Natural killer cell treated with Interleukin-12 subunit alpha and Interleukin-12 subunit beta and Interleukin-15 and Interleukin-18, amount 100 ng/mL, for 72 hours (primary cell): Measurements from ENCODE around the gene PNRC2. TPM values are rescaled to one million over a fixed set of nuclear protein-coding genes. Genes with fewer than 3 reads are reported as not detected.
A peak's percentile ranks its signal among the peaks of the same experiment; 100 is the strongest.

Source experiments
- ATAC-seq, 2 donors: fragments of 150-1000 bp; cut with Tn5 transposase in 1 of 2; sonication (Bioruptor Pico), chemical (Tn5 transposase) in 1 of 2; 2 replicates each; pipeline ENCODE4 v1.10.0; 2021
- DNase-seq: peaks from one replicate; pipeline ENCODE4 v3.0.0; 2022; ENCODE audit warnings: low spot score
- H3K27ac Mint-ChIP-seq, 2 donors: 1 replicate in 1 of 2; 2 replicates in 1 of 2; pipeline ENCODE4 v1.8.0; 2022; ENCODE audit warnings: mixed read lengths in 2 of 2, mild to moderate bottlenecking in 1 of 2, moderate library complexity in 1 of 2
- H3K27me3 Mint-ChIP-seq, 2 donors: 1 replicate in 1 of 2; 2 replicates in 1 of 2; pipeline ENCODE4 v1.8.0; 2022; ENCODE audit warnings: mixed read lengths in 2 of 2
- H3K36me3 Mint-ChIP-seq: one replicate; pipeline ENCODE4 v1.8.0; 2022; ENCODE audit warnings: mixed read lengths
- H3K4me1 Mint-ChIP-seq, 2 donors: 1 replicate in 1 of 2; 2 replicates in 1 of 2; pipeline ENCODE4 v1.8.0; 2022; ENCODE audit warnings: low read depth in 2 of 2, mixed read lengths in 2 of 2, mild to moderate bottlenecking in 1 of 2
- H3K4me3 Mint-ChIP-seq: one replicate; pipeline ENCODE4 v1.8.0; 2022; ENCODE audit warnings: mixed read lengths
- H3K9me3 Mint-ChIP-seq: 2 replicates; pipeline ENCODE4 v1.8.0; 2022; ENCODE audit warnings: mixed read lengths
- total RNA-seq, 2 donors: library from RNA; stranded (reverse); gene quantifications; one replicate each; pipeline ENCODE4 v1.2.3, GENCODE V29; 2022

The PNRC2 gene, protein sequence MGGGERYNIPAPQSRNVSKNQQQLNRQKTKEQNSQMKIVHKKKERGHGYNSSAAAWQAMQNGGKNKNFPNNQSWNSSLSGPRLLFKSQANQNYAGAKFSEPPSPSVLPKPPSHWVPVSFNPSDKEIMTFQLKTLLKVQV
- total RNA-seq = 100 to 1,000 TPM in 1 of 2 donors, 10 to 100 TPM in 1; 89.7 to 162 TPM

DNA sequence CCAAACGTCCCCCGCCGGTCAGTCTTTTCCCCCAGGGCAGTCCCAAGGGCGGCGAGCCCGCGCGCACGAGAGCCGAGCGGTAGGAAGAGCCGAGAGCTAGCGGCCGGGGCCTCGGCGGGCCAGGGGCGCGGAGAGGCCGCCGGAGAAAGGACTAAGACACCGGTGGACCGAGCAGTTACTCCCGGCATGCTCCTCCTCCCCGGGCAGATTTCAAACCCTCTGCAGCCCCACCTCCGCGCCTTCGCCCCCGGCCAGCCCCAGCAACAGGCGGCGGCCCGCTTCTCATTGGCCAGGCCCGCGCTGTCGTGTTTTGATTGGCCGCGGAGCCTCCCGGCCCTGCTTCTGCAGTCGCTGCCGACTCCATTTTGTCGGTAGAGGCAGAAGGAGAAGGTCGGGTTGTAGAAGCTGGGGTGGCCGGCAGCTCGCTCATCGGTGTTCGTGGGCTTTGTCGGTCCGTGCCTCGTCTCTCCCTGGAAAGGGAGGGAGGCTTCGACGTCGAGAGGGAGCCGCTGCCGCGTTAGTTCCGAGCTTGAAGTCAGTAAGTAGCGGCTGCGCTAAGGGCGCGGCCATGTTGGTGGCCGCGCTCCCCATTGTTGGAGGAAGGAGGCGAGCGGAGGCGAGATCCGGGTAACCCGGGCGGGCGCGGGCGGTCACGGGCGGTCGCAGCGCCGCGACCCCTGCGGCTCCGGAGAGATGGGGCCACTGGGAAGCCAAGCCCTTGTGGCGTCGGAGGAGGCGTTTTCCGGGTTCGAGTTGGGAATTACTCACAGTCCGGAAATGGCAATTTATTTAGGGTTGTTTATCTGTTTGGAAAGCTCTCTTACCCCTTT, at the start of gene PNRC2:
PNRC2 (plus strand) TSS at position 368 of the 830 bp plus-strand sequence. CDS start 1,630 bp downstream, outside the sequence.
- DNase-seq (peak; percentile 98), ATAC-seq (peak; percentile 94 to 95)
- Mint-ChIP-seq H3K9me3 (no peaks in the 10 kb centered on the region), H3K4me1 (peaks cover 37 to 47% of the 10 kb centered on the region in 2 donors), H3K4me3 (peak within 1 kb of the TSS; percentile 100), H3K27ac (peak within 1 kb of the TSS; percentile 100), H3K36me3 (peaks cover 21% of the 10 kb centered on the region), H3K27me3 (no peaks in the 10 kb centered on the region)

DNA sequence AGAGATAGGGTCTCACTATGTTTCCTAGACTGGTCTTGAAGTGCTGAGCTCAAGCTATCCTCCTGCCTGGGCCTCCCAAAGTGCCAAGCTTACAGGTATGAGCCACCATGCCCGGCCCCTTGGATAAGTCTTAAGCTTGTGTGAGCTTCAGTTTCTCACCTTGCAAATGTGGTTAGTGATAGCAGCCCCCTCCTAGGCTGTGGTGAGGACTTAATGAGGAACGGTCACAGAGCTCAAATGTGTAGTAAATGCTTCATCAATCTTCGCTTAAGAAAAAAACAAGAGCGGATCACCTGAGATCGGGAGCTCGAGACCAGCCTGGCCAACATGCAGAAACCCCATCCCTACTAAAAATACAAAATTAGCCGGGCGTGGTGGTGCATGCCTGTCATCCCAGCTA, 49.5 kb upstream of the PNRC2 start:
- DNase-seq (no peak), ATAC-seq (peak in 1 of 2 donors; percentile 44)
- Mint-ChIP-seq H3K27me3 (peaks cover 0 to 7% of the 10 kb centered on the region in 2 donors), H3K9me3 (no peaks in the 10 kb centered on the region), H3K36me3 (no peaks in the 10 kb centered on the region), H3K27ac (peak overlapping the region; percentile 67 to 78), H3K4me1 (peaks cover 58 to 67% of the 10 kb centered on the region in 2 donors), H3K4me3 (peak overlapping the region; percentile 78)

DNA sequence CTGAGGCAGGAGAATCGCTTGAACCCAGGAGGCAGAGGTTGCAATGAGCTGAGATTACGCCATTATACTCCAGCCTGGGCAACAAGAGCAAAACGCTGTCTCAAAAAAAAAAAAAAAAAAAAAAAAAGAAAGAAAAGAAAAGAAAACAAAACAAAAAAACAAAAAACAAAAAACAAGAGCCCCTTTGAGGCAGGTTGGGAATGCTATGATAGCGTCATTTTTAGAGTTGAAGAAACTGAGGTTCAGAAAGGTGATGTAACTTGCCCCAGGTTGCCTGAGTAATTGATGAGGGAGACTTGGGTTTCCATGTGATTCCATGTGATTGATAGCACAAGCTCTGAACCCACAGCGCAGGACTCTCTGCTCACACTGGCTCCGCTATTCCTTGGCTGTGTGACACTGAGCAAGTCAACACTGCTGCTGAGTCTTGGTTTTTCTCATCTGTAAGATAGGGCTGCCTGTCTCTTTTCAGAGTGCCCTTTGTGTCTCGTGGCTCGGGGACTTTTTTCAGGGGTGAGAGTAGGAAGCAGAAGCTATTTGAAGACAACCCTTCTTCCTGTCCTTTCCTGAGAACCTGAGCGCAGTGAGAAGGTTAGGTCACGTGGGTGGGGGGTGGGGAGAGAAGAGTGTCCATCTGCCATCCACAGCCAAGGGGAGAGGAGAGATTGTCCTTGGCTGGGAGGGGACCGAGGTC, 48.9 kb upstream of the PNRC2 start:
- no peaks in the 10 kb centered on the region for H3K36me3 Mint-ChIP-seq
- ATAC-seq (no peak), DNase-seq (no peak)
- peaks cover 0 to 7% of the 10 kb centered on the region in 2 donors for H3K27me3 Mint-ChIP-seq
- H3K27ac Mint-ChIP-seq = peak overlapping the region; percentile 67 to 78
- no peaks in the 10 kb centered on the region for H3K9me3 Mint-ChIP-seq
- H3K4me3 Mint-ChIP-seq = peak overlapping the region; percentile 78
- H3K4me1 Mint-ChIP-seq = peaks cover 52 to 62% of the 10 kb centered on the region in 2 donors

DNA sequence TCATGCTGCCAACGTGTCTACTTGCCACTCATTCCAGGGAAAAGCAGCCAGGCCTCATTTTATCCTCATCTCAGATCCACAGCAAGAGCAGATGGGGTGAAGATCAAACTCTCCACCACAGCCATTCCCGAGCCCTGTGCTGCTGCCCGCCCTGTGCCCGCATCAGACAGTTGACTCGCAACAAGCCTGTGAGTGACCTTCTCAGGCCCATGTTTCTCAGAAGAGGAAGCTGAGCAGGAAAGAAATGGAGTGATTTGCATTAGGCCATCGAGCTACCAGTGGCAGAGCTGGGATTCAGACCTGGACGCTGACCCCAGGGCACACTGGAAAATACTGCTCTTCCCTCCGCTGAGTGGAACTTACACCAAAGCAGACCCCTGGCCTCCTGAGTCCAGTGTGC, 47.7 kb upstream of the PNRC2 start:
- Mint-ChIP-seq H3K27ac (peak overlapping the region; percentile 67 to 78), H3K4me1 (peaks cover 57 to 62% of the 10 kb centered on the region in 2 donors), H3K4me3 (peak overlapping the region; percentile 78), H3K36me3 (no peaks in the 10 kb centered on the region), H3K27me3 (peaks cover 0 to 2% of the 10 kb centered on the region in 2 donors), H3K9me3 (no peaks in the 10 kb centered on the region)
- DNase-seq (no peak), ATAC-seq (no peak)

DNA sequence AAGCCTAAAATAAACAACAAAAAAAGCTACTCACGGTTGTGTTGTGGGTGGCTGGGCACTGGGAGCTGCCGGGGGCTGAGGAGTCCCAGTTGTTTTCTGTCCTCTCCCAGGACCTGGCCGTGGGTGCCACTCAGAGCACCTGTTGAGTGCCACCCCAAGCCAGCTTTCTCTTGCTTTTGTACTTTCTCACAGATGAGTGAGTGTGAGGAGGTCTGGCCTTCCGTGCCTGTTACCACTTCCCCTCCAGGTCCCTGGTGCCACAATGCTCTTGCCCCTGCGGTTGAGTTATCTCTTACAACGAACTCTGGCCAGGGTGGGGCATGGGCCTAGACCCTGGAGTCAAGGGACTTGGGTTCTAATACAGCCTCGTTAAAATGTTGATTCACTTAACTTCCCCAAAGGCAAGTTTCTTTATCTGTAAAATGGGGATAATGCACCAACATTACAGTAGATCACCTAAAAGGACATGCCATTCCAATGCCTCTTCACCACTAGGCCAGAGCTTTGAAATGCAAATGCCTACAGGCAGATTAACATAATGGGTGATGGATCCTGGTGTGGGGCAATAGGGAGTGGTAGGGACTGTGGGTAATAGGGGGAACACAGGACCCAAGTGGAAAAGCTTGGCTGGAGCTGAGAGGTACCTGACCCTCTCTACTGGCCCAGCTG, 46.3 kb upstream of the PNRC2 start, which contains the start of gene CNR2:
CNR2 (minus strand) TSS at position 151 of the 669 bp plus-strand sequence. CDS start 37,745 bp downstream, outside the sequence.
- Mint-ChIP-seq H3K27ac (peak within 1 kb of the TSS; percentile 67 to 78), H3K4me1 (peaks cover 60 to 62% of the 10 kb centered on the region in 2 donors), H3K4me3 (peak within 1 kb of the TSS; percentile 78), H3K9me3 (no peaks in the 10 kb centered on the region), H3K27me3 (peaks cover 0 to 2% of the 10 kb centered on the region in 2 donors), H3K36me3 (no peaks in the 10 kb centered on the region)
- DNase-seq (no peak), ATAC-seq (peak in 1 of 2 donors; percentile 57)

DNA sequence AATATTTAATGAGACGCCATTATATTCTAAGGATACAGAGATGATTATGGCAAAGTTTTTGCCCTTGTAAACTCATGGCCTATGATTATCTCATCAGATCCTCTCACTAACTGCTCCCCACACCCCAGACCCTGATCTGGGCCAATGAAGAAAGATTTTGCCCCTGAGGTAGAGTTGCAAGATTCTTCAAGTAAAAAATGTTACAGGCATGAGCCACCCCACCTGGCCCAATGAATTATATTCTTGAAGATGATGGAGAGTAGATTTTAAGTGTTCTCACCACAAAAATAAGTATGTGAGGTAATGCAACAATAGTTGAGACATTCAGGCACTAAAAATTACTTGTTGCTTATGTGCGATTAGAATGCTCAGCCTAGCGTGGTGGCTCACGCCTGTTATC, 44.7 kb upstream of the PNRC2 start:
- peaks cover 44 to 48% of the 10 kb centered on the region in 2 donors for H3K4me1 Mint-ChIP-seq
- H3K4me3 Mint-ChIP-seq = no peak overlapping the region
- no peak overlapping the region for H3K27ac Mint-ChIP-seq
- DNase-seq (no peak), ATAC-seq (no peak)
- no peaks in the 10 kb centered on the region for H3K36me3 Mint-ChIP-seq
- peaks cover 0 to 2% of the 10 kb centered on the region in 2 donors for H3K27me3 Mint-ChIP-seq
- no peaks in the 10 kb centered on the region for H3K9me3 Mint-ChIP-seq

DNA sequence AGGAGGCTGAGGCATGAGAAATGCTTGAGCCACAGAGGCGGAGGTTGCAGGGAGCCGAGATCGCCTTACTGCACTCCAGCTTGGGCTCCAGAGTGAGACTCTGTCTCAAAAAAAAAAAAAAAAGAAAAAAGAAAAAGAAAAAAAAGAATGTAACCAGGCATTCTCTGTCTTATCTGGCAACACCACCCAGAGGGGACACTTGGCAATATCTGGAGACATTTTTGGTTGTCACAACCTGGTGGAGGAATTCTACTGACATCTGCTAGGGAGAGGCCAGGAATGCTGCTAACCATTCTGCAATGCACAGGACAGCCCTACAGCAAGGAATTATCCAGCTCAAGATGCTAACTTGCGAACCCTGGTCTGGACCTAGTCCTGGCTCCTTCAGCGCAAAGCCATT, 44.2 kb upstream of the PNRC2 start:
- ATAC-seq (no peak), DNase-seq (no peak)
- Mint-ChIP-seq H3K27me3 (peaks cover 0 to 2% of the 10 kb centered on the region in 2 donors), H3K9me3 (no peaks in the 10 kb centered on the region), H3K4me3 (no peak overlapping the region), H3K36me3 (no peaks in the 10 kb centered on the region), H3K27ac (no peak overlapping the region), H3K4me1 (peaks cover 38 to 43% of the 10 kb centered on the region in 2 donors)

DNA sequence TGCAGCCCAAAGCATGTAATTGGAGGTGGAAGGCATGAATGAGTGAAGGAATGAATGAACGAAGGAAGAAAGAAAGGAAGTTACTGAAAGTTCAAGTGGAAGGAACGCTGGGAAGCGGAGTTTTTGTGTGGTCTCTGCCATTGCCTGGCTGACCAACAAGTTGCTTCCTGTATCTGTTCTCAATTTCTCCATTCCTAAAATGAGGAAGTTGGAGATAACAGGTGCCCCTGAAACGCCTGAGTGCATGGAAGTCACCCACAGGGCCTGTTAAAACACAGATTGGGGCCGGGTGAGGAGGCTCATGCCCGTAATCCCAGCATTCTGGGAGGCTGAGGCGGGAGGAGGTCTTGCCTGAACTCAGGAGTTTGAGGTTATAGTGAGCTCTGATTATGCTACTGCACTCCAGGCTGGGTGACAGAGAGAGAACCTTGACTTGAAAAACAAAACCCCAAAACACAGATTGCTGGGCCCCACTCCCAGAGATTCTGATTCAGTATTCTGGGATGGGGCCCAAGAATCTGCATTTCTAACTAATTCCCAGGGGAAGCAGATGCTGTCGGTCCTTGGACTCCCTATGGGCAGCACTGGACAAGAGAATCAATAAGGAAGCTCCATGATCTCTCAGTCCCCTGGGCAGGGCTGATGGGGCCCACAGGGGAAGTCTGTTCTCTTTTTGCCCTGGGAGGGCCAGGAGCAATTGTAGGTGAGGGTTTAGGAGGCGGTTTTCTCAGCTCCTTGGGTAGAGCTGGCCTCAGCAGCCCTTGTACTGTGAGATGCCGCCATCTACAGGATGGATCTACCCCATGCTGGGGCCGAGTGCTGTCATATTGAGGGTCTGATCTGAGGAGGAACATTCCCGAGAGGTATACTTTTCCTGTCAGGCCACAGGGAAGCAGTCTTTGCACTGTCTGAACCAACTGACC, 43.2 kb upstream of the PNRC2 start:
- no peaks in the 10 kb centered on the region for H3K27me3 Mint-ChIP-seq
- H3K27ac Mint-ChIP-seq = peak overlapping the region in 1 of 2 donors; percentile 31
- DNase-seq = peak; percentile 76
- H3K9me3 Mint-ChIP-seq = no peaks in the 10 kb centered on the region
- H3K4me1 Mint-ChIP-seq = peaks cover 28 to 34% of the 10 kb centered on the region in 2 donors
- H3K36me3 Mint-ChIP-seq = no peaks in the 10 kb centered on the region
- no peak overlapping the region for H3K4me3 Mint-ChIP-seq
- peak; percentile 90 to 94 for ATAC-seq

DNA sequence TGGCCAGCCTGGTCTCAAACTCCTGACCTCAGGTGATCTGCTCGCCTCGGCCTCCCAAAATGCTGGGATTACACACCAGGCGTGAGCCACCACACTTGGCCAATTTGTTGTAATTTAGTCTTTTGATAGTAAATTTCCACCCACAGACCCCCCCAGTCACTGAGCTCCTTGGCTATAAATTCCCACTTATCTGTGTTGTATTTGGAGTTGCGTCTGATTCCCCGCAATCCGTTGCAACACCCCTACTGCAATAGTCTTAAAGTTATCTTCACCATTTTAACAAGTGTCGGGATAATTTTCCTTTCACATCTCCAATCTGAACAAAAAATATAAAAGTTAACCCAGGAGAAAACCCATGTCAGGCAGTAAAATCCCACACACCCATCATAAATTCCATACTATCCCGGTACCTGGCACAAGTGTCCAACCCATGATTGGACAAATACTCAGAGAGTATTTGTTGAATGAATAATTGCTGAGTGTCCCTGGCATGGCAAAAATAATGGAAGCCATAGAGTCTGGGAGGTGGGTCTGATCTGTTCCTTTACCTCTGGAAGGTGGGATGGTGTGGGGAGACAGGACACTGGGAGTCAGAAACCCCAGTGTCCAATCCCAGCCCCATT, 37.2 kb upstream of the PNRC2 start:
- H3K36me3 Mint-ChIP-seq = no peaks in the 10 kb centered on the region
- H3K27me3 Mint-ChIP-seq = peaks cover 0 to 2% of the 10 kb centered on the region in 2 donors
- ATAC-seq (no peak), DNase-seq (no peak)
- no peak overlapping the region for H3K27ac Mint-ChIP-seq
- H3K4me1 Mint-ChIP-seq = no peaks in the 10 kb centered on the region
- no peak overlapping the region for H3K4me3 Mint-ChIP-seq
- H3K9me3 Mint-ChIP-seq = no peaks in the 10 kb centered on the region

DNA sequence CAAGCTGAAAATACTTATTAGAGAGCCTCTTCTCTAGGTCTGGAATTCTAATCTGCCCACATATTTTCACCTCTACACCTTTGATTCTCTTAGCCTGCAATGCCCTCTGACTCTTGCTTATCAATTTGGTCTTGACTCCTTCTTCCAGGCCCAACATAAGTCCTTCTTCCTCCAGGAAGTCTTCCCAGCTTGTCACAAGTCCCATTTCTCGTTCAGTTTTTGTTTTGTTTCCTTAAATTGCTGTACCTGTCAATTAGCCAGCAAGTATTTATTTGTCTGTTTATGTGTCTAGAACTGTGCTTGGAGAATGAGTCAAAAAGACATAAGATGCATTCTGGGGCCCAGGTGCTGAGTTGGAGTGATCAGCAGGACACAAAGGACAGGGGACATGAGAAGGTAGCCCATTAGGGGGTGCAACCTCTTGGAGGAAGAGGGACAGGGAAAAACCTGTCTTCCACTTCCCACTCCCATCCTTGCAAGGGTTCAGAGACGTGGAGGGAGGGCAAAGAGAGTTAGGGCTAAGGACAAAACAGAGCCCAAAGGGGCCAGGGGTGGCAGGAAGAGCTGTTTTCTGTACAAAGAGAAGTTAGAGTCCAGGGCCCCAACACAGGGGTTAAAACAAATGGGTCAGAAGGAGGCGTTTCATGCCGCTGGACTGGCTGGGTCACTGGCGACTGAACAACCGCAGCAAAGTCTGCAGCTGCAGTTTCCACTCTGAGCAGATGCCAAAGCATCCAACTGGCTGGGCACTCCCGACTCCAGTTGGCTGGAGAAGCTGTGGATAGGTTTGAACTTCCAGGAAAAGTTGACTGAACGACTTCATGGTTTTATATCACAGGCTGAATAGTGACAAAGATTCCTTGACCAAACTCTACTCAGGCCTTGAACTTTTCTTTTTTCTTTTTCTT, 35.8 kb upstream of the PNRC2 start:
- ATAC-seq (no peak), DNase-seq (no peak)
- Mint-ChIP-seq H3K27ac (no peak overlapping the region), H3K36me3 (no peaks in the 10 kb centered on the region), H3K27me3 (peaks cover 0 to 5% of the 10 kb centered on the region in 2 donors), H3K4me3 (no peak overlapping the region), H3K9me3 (no peaks in the 10 kb centered on the region), H3K4me1 (no peaks in the 10 kb centered on the region)

DNA sequence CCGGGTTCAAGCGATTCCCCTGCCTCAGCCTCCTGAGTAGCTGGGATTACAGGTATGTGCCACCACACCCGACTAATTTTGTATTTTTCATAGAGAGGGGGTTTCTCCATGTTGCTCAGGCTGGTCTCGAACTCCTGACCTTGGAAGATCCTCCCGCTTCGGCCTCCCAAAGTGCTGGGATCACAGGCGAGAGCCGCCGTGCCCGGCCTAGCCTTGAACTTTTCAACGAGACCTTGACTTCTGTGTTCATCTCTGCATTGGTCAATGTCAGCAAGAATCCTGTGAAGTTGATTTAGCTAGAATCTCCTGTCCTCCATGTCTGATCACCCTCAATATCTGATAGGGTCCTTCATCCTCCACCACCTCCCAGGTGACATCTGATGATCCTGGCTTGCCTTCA, 35.0 kb upstream of the PNRC2 start:
- no peaks in the 10 kb centered on the region for H3K9me3 Mint-ChIP-seq
- no peaks in the 10 kb centered on the region for H3K4me1 Mint-ChIP-seq
- DNase-seq (no peak), ATAC-seq (no peak)
- H3K27ac Mint-ChIP-seq = no peak overlapping the region
- H3K27me3 Mint-ChIP-seq = peaks cover 0 to 8% of the 10 kb centered on the region in 2 donors
- H3K4me3 Mint-ChIP-seq = no peak overlapping the region
- no peaks in the 10 kb centered on the region for H3K36me3 Mint-ChIP-seq
